GM18858 (cell line): Measurements from ENCODE around the gene ESPN.

ENCODE experiments used
- ATAC-seq: cut with Tn5 transposase; IDR thresholded peaks from one replicate; pipeline ENCODE4 v1.9.1; 2021; ENCODE audit not compliant: unreplicated experiment

The ESPN gene

GRCh38 chr1:6463120-6463412 is 38.5 kb downstream of the ESPN start:
- ATAC-seq, result no peak

- ATAC-seq, result no peak
Measured at GRCh38 chr1:6464514-6464836, 39.9 kb downstream of the ESPN start.

GRCh38 chr1:6464915-6465314 is 40.3 kb downstream of the ESPN start:
- no peak for ATAC-seq

GRCh38 chr1:6465461-6466005 is 41.0 kb downstream of the ESPN start:
- no peak for ATAC-seq

GRCh38 chr1:6466023-6466422 is 41.4 kb downstream of the ESPN start, which contains the start of gene TNFRSF25:
Gene TNFRSF25, minus strand, starts transcription at chr1:6466173. Its CDS starts 66 bp downstream, at chr1:6466107.
- ATAC-seq, result no peak

GRCh38 chr1:6466751-6467150 is 42.2 kb downstream of the ESPN start:
- no peak for ATAC-seq

DNA sequence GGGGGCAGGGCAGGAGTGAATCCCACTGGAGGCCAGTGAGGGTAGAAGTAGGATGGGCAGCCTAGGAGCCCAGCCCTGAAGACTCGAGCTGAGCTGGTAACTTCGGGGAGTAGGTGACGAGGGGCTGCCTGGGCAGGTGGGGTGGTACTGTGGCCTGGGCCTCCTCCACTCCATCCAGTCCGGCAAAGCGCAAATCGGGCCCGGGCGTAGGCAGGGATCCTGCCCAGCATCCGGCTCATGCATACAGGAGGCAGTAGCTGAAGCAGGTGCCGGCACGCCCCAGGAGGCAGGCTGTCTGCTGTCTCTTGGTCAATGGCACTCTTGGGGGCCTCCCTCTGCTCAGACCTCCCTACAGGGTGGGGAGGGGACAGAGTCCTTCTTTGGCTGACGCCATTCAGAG is 42.6 kb downstream of the ESPN start:
- ATAC-seq, result no peak

DNA sequence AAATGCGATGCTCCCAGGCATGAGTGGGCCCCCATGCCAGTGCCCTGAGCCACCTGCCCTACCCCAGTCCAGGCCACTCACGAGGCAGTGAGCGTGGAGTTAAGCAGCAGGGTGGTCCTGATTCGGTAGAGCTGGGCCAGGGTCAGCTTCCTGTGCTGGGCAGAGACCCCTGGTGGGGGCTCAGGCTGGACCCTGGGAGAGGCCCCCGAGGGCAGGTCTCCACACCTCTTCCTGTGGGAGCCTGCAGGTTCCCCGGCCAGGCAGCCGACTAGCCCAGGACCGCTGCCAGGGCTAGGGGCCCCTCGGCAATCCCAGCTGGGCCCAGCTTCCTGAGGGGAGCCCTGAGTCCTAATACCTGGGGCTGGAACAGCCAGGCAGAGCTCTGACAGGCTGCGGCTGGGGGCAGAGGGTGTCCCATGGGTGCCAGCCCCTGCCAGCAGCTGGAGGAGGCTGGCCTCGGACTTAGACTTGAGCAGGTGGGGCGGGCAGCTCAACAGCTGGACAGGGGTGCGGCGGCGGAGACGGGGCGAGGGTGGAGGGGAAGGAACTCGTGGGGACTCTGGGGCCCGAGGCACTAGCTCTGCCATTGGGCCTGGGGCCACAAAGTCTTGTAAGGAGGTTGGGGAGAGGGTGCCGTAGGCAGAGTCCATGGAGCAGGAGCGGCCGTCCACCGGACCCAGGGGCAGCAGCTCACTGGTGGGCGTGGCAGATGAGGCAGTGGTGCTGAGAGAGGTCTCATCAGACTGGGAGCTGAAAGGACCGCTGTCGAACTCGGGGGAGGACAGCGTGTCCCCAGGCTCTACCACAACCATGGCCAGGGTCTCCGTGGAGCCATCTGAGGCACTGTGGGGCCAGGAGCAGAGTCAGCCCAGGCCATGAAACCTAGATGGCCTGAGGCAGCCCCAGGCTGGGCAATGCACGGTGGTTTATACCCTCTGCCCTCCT is 43.4 kb downstream of the ESPN start:
- no peak for ATAC-seq

DNA sequence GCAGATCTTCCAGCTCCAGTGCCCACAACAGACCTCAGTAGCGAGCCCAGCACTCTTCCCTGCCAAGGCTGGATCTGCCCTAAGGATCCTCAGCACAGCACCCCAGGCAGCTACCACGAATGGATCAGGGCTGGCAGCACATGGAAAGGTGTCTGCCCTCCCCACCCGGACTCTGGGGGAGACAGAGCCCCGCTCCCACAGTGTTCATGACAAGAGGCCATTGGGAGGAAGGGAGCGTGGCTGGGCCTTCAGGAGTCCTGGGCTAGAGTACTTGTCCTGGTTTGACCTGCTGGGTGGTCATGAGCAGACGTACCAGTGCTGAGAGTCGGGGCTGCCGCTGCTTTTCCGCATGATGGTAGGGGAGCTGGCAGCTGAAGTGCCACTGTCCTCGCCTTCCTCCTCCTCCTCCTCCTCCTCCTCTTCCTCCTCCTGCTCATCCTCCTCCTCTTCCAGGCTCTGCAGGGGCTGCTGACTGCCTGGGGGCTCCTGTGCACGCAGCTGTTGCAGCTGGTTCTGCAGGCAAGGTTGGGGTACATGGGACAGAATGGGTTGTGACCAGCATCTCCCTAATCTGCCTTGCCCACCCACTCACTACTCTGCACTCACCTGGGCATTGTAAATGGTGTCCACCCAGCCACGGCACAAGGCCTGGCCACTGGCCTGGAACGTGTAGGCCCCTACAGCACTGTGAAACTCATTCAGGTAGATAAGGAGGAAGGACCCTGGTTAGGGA is 44.3 kb downstream of the ESPN start:
- no peak for ATAC-seq

DNA sequence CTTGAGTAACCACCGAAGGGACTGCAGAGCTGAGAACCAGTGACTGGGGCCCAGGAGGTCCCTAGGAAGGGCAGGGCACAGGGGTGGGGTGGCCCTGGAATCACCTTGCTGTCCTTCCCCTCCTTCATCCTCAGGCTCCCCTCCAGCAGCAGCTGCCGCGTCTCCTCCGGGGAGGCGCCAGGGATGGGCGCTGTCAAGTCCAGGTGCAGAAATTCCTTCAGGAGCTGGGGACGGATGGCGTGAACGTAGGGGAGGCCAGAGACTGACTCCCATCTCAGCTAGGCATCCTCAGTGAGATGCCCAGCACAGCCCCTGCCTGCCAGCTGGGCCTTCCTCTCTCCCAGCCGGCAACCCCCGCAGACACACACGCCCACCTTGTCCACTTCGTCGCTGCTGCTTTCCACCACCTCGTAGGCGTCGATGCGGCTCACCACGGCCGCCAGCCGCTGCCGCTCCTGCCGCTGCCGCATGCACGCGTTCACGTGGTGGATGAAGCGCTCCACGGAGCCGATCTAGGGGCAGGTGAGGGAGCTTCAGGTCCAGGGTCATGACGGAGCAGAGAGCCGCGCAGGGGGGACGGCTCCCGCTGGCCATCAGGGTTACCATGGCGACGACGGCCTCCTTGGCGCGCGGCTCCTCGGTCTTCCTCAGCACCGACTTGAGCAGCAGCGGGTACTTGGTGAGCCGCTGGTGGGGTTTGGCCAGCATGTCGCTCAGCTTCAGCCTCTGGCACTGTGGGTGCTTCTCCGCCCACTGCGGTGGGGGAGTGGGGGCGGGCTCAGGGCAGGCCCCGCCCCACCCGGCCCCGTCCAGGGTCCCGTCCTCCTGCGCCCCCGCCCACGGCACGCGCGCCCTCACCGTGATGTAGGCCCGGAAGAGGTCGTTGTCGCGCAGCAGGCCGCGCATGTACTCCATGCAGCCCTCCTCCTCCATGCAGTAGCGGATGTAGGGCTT is 45.8 kb downstream of the ESPN start:
- ATAC-seq, result no peak

- ATAC-seq, result no peak
Measured at GRCh38 chr1:6471086-6471969, 46.8 kb downstream of the ESPN start.

DNA sequence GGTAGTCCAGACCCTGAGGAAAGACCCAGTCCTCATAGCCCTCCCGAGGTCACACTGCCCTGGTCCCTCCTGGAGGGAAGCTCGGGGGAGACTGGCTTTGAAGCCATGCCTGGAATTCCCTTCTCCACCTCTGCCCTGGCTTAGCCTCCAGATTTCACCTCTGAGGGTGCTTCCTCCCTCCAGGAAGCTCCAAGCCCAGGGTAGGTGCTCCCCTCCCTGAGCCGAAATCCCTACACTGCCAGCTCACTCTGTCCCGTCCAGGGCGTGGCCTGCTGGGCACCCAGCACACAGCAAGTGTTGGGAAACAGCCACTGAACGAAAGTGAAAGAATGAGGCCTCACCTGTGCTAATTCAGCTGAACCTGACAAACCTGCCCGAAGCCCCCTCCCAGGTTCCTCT is 47.4 kb downstream of the ESPN start:
- ATAC-seq, result no peak

DNA sequence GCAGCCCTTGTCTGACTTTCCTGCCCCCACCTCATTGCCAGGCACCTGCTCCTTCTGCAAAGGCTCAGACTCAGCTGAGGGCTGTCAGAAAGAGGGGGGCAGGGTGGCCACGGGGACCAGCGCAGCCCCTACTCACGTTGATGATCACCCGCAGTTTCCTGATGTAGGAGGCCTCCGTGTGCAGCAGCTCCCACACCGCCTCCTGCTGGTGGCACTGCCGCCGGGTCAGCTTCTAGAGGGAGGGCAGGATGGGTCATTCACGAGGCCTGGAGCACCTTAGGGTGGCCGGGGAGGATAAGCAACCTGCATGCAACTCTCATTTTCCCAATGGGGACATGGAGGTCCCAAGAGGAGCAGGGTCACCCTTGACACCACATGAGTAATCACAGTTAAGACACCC is 47.8 kb downstream of the ESPN start:
- ATAC-seq, result no peak

GRCh38 chr1:6473156-6473555 is 48.6 kb downstream of the ESPN start:
- ATAC-seq, result no peak

- no peak for ATAC-seq
Measured at GRCh38 chr1:6473974-6474814, 49.6 kb downstream of the ESPN start.

GRCh38 chr1:6474815-6475282 is 50.3 kb downstream of the ESPN start:
- ATAC-seq, result no peak

DNA sequence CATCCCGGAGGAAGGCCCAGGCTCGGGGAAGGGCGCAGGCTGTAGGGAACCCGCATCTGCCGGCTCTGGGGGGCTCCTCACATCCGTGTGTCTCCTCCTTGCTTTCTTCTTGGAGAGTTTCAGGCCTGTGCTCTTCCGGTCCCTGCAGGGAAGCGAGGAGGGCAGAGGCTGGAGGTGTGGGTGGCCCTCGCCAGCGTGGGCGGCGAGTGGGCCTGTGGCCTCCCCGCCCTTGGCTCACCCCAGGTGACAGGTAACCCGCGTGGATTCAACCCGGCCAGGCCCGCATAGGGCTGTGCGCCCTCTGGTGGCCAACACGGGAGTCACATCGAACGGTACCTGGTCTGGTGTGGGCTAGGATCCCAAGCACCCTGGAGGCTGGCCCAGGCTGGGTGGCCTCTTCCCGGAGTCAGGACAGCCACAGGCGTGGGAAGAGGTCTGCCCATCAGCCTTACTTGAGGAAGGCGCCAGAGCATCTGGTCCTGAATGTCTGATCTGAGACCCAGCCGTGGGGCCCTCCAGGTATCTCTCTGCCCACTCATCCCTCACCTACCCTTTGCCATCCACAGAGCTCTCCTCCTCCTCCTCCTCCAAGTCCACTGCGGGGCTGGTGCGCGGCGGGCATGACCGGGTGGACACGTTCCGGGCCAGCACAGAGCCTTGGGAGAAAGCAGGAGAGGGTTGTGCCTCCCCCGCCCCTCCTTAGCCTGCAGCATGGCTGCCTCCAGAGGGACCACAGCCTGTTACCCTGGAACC is 51.0 kb downstream of the ESPN start:
- ATAC-seq, result no peak

- ATAC-seq, result no peak
Measured at GRCh38 chr1:6476483-6476882, 51.9 kb downstream of the ESPN start.
